H7 (cell line): ENCODE measurements around the gene DRGX. TPM values are rescaled to one million over a fixed set of nuclear protein-coding genes. Genes with fewer than 3 reads are reported as not detected.

ENCODE experiments used
- DNase-seq: peaks from one replicate; pipeline ENCODE4 v3.0.0; 2012
- H3K27me3 ChIP-seq: 2 replicates; pipeline ENCODE4 v1.6.0; 2011; ENCODE audit warnings: mild to moderate bottlenecking, low read length; ENCODE audit not compliant: control insufficient read depth, insufficient read depth
- H3K36me3 ChIP-seq: replicated peaks from 2 replicates; pipeline ENCODE4 v1.5.1; 2011; ENCODE audit warnings: low read length; ENCODE audit not compliant: control insufficient read depth, insufficient read depth
- H3K4me3 ChIP-seq: 2 replicates; pipeline ENCODE4 v1.5.1; 2011; ENCODE audit warnings: low read depth, mild to moderate bottlenecking, control low read depth, low read length, moderate library complexity; ENCODE audit not compliant: insufficient read depth
- total RNA-seq: library from RNA; depleted of rRNA; stranded (reverse); fragments of >200 nt; shearing (Covaris generic); gene quantifications from 2 replicates; pipeline ENCODE4 v1.2.3, GENCODE V29; 2014; rRNA removed

Gene DRGX
- total RNA-seq = not detected in 2 replicates

DNA sequence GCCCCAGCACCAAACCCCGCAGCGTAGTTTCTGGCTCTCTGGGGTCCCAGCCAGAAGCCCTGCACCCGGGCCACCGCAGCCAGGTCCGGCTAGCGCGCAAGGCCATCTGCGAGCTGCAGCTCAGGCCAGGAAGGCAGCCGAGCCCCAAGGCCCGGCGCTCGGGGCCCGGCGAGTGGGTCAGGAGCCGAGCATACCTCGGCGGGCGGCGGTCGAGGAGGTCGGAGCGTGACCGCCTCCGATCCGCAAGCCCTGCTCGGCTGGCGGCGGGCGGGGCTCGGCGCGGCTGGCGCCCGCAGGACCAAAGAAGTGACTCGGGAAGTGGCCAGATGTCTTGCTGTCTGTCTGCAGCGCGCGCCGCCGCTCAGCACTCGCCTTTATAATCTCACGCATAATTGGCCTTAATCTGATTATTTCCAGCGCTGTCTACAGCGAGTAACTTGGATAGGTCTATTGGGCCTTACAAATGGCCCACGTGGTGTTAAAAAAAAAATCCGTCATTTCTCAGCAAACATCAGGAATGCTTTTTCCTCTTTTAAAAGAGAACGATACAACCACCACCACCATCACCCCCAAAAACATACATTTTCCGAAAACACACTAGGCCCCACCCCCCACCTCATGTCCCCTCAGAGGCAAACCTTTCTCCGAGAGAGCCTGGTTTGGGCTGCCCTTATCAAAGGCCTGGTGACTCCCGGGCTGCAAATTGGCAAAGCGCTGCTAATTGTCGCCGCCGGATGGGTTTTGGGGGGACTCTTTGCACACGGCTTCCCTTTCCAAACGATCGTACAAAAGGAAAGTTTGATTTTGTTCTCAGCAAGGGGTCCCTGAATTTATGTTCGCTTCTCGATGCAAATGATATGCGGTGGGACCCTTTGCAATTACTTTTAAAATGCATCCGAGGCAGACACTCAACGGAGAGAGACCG is at the start of gene DRGX:
DRGX (minus strand) TSS at position 349 of the 925 bp plus-strand sequence. CDS start 649 bp downstream, outside the sequence.
- DNase-seq = peak; percentile 73
- peaks cover 89% of the 10 kb centered on the region for H3K27me3 ChIP-seq
- H3K36me3 ChIP-seq = no peaks in the 10 kb centered on the region
- peak within 1 kb of the TSS; percentile 43 for H3K4me3 ChIP-seq

- no peaks in the 10 kb centered on the region for H3K36me3 ChIP-seq
- no peaks in the 10 kb centered on the region for H3K27me3 ChIP-seq
- no peak overlapping the region for H3K4me3 ChIP-seq
- no peak for DNase-seq
Observed at GRCh38 chr10:49444349-49444748, 48.5 kb upstream of the DRGX start.

DNA sequence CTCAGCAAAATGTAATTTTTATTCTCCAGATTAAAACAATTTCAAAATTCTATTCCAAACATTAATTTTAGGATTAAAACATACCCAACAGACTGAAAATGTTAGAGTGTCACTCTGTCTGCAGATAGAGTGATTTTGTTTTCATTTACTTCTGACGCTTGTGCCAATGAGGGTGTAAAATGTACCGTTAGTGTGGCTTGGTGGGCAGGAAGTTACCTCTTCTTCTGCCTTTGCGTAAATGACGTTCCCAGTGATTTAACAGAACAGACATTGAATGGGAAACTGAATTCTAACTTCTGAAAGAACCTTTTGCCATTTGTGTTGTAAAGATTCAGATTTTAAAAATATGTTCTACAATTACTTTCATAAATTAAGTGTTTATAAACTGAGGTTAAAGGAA is 47.0 kb upstream of the DRGX start:
- no peak for DNase-seq
- Histone ChIP-seq H3K4me3 (no peak overlapping the region), H3K36me3 (no peaks in the 10 kb centered on the region), H3K27me3 (no peaks in the 10 kb centered on the region)

- no peak overlapping the region for H3K4me3 ChIP-seq
Observed at GRCh38 chr10:49441488-49442476, 45.9 kb upstream of the DRGX start.

DNA sequence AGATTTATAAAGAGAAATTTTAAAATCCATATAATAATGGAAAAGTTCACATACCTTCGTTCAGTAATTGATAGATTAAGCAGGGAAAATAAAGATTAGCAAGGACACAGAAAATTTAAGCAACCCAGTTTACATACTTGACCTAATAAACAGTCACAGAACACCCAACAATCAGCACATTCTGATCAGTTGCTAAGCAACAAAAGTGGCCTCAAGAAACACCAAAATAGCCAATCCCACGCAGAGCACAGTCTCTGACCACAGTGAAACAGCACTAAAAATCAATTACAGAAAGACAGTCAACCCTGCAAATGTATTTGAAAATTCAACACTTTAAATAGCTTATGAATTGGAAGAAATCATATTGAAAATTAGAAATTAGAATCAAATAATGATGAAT is 39.3 kb upstream of the DRGX start:
- H3K27me3 ChIP-seq = no peaks in the 10 kb centered on the region
- no peak for DNase-seq
- H3K36me3 ChIP-seq = no peaks in the 10 kb centered on the region
- H3K4me3 ChIP-seq = no peak overlapping the region

More at GRCh38 chr10:49441488-49442476, 45.9 kb upstream of the DRGX start:
- no peaks in the 10 kb centered on the region for H3K36me3 ChIP-seq
- peak; percentile 56 for DNase-seq
- no peaks in the 10 kb centered on the region for H3K27me3 ChIP-seq

GRCh38 chr10:49433069-49433468 is 37.2 kb upstream of the DRGX start:
- Histone ChIP-seq H3K27me3 (no peaks in the 10 kb centered on the region), H3K36me3 (no peaks in the 10 kb centered on the region), H3K4me3 (no peak overlapping the region)
- no peak for DNase-seq

DNA sequence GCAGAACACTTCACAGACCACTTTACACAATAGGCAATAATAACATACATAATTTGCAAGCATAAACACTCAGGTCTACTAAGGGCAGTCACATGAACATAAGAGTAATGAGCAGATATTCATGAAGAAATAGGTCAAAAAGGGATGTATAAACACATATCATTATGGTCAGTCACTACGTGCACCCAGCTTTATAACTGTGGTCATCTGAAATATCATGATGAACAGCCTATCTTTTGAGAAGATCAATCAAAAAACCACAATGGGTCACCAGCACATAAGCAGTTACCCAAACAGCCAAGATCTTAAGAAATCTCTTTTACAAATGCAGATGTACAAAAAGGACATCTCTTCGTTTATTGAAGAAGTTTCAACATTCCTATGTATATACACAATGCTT is 35.5 kb upstream of the DRGX start:
- H3K4me3 ChIP-seq = no peak overlapping the region
- DNase-seq = no peak
- H3K27me3 ChIP-seq = no peaks in the 10 kb centered on the region
- H3K36me3 ChIP-seq = no peaks in the 10 kb centered on the region

DNA sequence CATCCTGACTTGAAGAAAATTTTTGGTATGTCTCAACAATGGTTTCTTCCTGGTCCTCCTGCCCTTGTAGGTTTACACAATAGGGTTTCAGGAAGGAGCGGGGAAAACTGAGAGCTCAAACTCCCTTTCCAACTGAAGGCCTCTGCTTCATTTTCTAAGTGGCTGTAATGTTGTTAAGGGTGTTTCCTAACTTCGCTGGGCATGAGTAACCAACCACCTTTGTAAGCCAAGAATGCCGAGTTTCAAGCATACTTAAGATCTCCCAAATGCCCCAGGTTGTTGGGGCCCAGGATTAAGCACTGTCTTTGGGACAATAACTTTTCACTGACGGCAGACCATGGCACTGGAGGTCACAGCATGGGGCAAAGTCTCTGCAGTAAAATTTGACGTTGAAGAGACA is 33.6 kb upstream of the DRGX start:
- no peak for DNase-seq
- Histone ChIP-seq H3K27me3 (no peaks in the 10 kb centered on the region), H3K36me3 (no peaks in the 10 kb centered on the region), H3K4me3 (no peak overlapping the region)

DNA sequence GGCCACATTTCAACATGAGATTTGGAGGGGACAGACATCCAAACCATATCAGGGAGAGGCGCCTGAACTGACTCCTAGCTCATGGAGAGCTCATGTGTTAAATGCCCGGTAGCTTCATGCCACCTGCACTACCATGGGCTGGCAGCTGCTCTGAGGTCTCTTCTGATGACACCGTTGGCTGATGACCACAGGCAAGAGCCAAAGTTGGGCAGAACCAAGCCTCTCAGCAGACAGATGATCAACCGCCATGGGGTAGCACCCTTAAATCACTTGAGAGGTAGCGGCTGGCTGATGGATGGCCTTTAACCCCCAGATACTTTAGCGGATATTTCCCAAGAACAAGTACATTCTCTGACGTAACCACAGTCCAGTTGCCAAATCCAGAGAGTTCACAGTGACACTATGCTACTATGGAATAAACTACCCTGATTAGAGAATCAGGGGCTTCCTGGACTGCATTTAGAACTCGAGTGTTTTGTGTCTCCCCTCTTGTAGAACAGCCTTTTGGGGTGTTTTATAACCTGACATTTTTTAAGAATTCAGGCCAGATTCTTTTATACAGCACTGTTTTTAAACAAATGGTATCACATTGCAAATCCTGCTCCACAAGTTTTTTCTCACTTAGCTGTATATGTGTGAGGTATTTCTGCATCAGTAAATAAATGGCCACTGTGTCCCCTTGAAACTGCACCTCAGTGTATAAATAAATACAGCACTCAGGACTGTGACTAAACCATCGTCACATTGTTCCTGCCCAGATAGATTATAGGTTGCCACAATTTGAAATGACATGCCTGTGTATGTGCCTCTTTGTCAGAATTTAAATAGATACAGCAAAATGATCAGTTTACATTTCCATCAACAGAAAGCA is 30.8 kb upstream of the DRGX start:
- DNase-seq = no peak
- Histone ChIP-seq H3K36me3 (no peaks in the 10 kb centered on the region), H3K4me3 (no peak overlapping the region), H3K27me3 (no peaks in the 10 kb centered on the region)

- no peaks in the 10 kb centered on the region for H3K27me3 ChIP-seq
- DNase-seq = peak; percentile 64
- no peaks in the 10 kb centered on the region for H3K36me3 ChIP-seq
- H3K4me3 ChIP-seq = no peak overlapping the region
Observed at GRCh38 chr10:49419005-49419404, 23.1 kb upstream of the DRGX start.

DNA sequence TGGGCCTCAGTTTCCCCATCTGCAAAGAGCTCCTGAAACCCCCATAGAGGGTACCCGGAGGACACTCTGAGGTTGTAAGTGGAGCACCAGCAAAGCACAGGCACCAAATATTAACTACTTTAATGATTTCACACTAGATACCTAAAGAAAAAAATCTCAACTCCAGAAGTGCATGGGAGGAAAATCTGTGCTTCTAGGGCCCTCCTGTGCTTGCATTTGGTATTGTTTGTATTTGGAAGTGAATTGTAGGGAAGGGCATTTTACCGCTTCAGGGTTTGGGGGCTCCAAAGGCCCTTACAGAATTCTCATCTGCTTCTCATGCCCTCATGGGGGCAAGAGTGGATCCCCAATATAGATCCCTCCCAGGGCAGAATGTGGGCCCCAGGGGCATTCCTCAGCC is 22.4 kb upstream of the DRGX start:
- H3K36me3 ChIP-seq = no peaks in the 10 kb centered on the region
- H3K27me3 ChIP-seq = no peaks in the 10 kb centered on the region
- H3K4me3 ChIP-seq = no peak overlapping the region
- peak; percentile 54 for DNase-seq

GRCh38 chr10:49418053-49418326 is 22.1 kb upstream of the DRGX start:
- no peak for DNase-seq
- Histone ChIP-seq H3K27me3 (no peaks in the 10 kb centered on the region), H3K36me3 (no peaks in the 10 kb centered on the region), H3K4me3 (no peak overlapping the region)

DNA sequence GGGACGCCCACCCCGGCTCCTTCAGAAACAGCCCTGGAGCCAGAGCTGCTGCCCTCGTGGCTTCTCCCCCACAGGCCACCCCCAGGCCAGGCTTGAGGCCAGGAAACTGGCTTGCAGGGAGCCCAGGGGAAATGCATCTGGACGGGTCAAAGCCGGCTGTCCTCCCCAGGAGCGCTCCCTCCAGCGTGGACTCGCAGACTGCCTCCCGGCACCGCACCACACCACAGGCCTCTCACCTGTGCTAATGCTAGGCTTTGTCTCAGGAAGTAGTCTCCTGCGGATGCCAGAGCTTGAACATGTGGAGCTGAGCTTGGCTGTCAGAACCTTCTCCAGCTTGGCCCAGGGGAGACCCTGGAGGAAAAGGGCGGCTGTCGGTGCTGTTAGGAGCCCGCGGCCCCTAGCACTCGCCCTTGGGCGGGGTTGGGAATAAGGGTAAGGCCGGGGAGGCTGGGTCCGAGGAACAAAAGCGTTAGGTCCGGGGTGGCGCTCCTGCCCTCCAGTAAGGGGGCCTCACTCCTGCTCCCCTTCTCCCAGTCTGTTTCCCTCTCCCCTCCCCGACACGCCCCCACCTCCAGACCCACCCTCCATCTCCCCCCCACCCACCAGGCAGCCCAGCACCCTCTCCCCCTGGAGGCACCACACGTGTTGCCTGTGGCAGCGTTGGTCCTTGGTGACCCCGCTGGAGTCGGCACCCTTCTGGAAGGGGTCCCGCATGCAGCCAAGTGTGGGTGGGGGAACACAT is 21.6 kb upstream of the DRGX start:
- no peaks in the 10 kb centered on the region for H3K36me3 ChIP-seq
- H3K27me3 ChIP-seq = no peaks in the 10 kb centered on the region
- DNase-seq = peak; percentile 68

More for the DNA sequence above, 21.6 kb upstream of the DRGX start:
- H3K4me3 ChIP-seq = no peak overlapping the region
